ENCODE results near the gene DHX58.

DHX58 gene

GRCh38 chr17:42068979-42069378, 43.5 kb downstream of the DHX58 start:
- H3K79me2 ChIP-seq (ENCODE audit: insufficient read depth, low read length) = peaks cover 18% of the 10 kb centered on the region; the same call in 1 of the 2 replicates
- no peak overlapping the region for H3K9ac ChIP-seq (ENCODE audit: low read depth, low read length, poor library complexity, severe bottlenecking)
- no peaks in the 10 kb centered on the region for H3K9me2 ChIP-seq (replicated peaks; ENCODE audit: low read depth, low read length)
- H3K4me3 ChIP-seq (ENCODE audit: low read length, poor library complexity, severe bottlenecking) = no peak overlapping the region
- H3K4me2 ChIP-seq (ENCODE audit: low read depth, low read length, poor library complexity, severe bottlenecking) = no peak overlapping the region
- no peak overlapping the region for H2AFZ ChIP-seq (ENCODE audit: low read length)
- H3K9me3 ChIP-seq (ENCODE audit: insufficient read depth, low read depth, low read length) = no peaks in the 10 kb centered on the region
- H3F3A ChIP-seq (ENCODE audit: low read depth) = no peaks in the 10 kb centered on the region
- no peaks in the 10 kb centered on the region for H3K36me3 ChIP-seq (ENCODE audit: insufficient read depth, low read length)
- no peaks in the 10 kb centered on the region for H4K20me1 ChIP-seq (ENCODE audit: insufficient read depth, low read length, poor library complexity, severe bottlenecking)
- H3K27me3 ChIP-seq (ENCODE audit: insufficient read depth, low read length, poor library complexity, severe bottlenecking) = no peaks in the 10 kb centered on the region
- TF ChIP-seq CTCF (conservative IDR thresholded peaks at IDR 0.05; ENCODE audit: low read length) (no peak), EZH2phosphoT487 (IDR thresholded peaks at IDR 0.05; ENCODE audit: borderline replicate concordance) (no peak)
- H3K4me1 ChIP-seq (ENCODE audit: insufficient read depth, low read length, poor library complexity, severe bottlenecking) = peaks cover 31% of the 10 kb centered on the region

GRCh38 chr17:42067371-42068091, 45.0 kb downstream of the DHX58 start:
- no peaks in the 10 kb centered on the region for H3K36me3 ChIP-seq (ENCODE audit: insufficient read depth, low read length)
- no peaks in the 10 kb centered on the region for H4K20me1 ChIP-seq (ENCODE audit: insufficient read depth, low read length, poor library complexity, severe bottlenecking)
- no peaks in the 10 kb centered on the region for H3K9me2 ChIP-seq (replicated peaks; ENCODE audit: low read depth, low read length)
- no peak overlapping the region; the same call in 1 of the 2 replicates for H2AFZ ChIP-seq (ENCODE audit: low read length)
- no peaks in the 10 kb centered on the region for H3K9me3 ChIP-seq (ENCODE audit: insufficient read depth, low read depth, low read length)
- H3K27me3 ChIP-seq (ENCODE audit: insufficient read depth, low read length, poor library complexity, severe bottlenecking) = no peaks in the 10 kb centered on the region
- peaks cover 3% of the 10 kb centered on the region; the same call in 1 of the 2 replicates for H3K79me2 ChIP-seq (ENCODE audit: insufficient read depth, low read length)
- H3K4me3 ChIP-seq (ENCODE audit: low read length, poor library complexity, severe bottlenecking) = no peak overlapping the region
- H3F3A ChIP-seq (ENCODE audit: low read depth) = no peaks in the 10 kb centered on the region
- no peak overlapping the region for H3K9ac ChIP-seq (ENCODE audit: low read depth, low read length, poor library complexity, severe bottlenecking)
- H3K4me1 ChIP-seq (ENCODE audit: insufficient read depth, low read length, poor library complexity, severe bottlenecking) = peaks cover 22% of the 10 kb centered on the region
- H3K4me2 ChIP-seq (ENCODE audit: low read depth, low read length, poor library complexity, severe bottlenecking) = no peak overlapping the region
- peak; percentile 98 for TF ChIP-seq CTCF (conservative IDR thresholded peaks at IDR 0.05; ENCODE audit: low read length)
- TF ChIP-seq EZH2phosphoT487 (IDR thresholded peaks at IDR 0.05; ENCODE audit: borderline replicate concordance) = no peak

GRCh38 chr17:42065201-42065600, 47.3 kb downstream of the DHX58 start:
- Histone ChIP-seq H2AFZ (ENCODE audit: low read length) (no peak overlapping the region), H3K4me2 (ENCODE audit: low read depth, low read length, poor library complexity, severe bottlenecking) (no peak overlapping the region), H3K4me1 (ENCODE audit: insufficient read depth, low read length, poor library complexity, severe bottlenecking) (peaks cover 9% of the 10 kb centered on the region), H3K27me3 (ENCODE audit: insufficient read depth, low read length, poor library complexity, severe bottlenecking) (no peaks in the 10 kb centered on the region), H3K9me3 (ENCODE audit: insufficient read depth, low read depth, low read length) (no peaks in the 10 kb centered on the region), H3K9ac (ENCODE audit: low read depth, low read length, poor library complexity, severe bottlenecking) (no peak overlapping the region), H3F3A (ENCODE audit: low read depth) (no peaks in the 10 kb centered on the region), H3K4me3 (ENCODE audit: low read length, poor library complexity, severe bottlenecking) (no peak overlapping the region), H3K36me3 (ENCODE audit: insufficient read depth, low read length) (no peaks in the 10 kb centered on the region), H3K79me2 (ENCODE audit: insufficient read depth, low read length) (no peaks in the 10 kb centered on the region), H4K20me1 (ENCODE audit: insufficient read depth, low read length, poor library complexity, severe bottlenecking) (no peaks in the 10 kb centered on the region), H3K9me2 (replicated peaks; ENCODE audit: low read depth, low read length) (no peaks in the 10 kb centered on the region)
- TF ChIP-seq CTCF (conservative IDR thresholded peaks at IDR 0.05; ENCODE audit: low read length) = no peak
- no peak for TF ChIP-seq EZH2phosphoT487 (IDR thresholded peaks at IDR 0.05; ENCODE audit: borderline replicate concordance)
